HEK293 (cell line): Measurements from ENCODE around the gene PFDN6.

Experiments used
- CTCF ChIA-PET: fragments of 350-600 bp; formaldehyde crosslinking; extraction: SDS; loops from one replicate; lab custom pipeline; 2021; ENCODE audit warnings: antibody characterized with exemption; lab: Yijun Ruan, JAX
- POLR2A ChIA-PET: fragments of 300-600 bp; formaldehyde crosslinking; extraction: SDS; loops from one replicate; lab custom pipeline; 2020; ENCODE audit warnings: antibody characterized with exemption, inconsistent platforms; lab: Yijun Ruan, JAX
- H3K27ac ChIP-seq: fragments of 200-500 bp; sonication (Bioruptor generic); 2 replicates; pipeline ENCODE4 v1.5.1; 2014; ENCODE audit warnings: low read depth, low read length, control low read depth, inconsistent platforms; ENCODE audit errors: extremely low read depth
- H3K36me3 ChIP-seq, 2 experiments: fragments of 200-500 bp in 1 of 2; sonication (Bioruptor generic) in 1 of 2; 1 replicate in 1 of 2; 2 replicates in 1 of 2; pipeline ENCODE4 v1.5.1; 2014 to 2017; ENCODE audit warnings: inconsistent platforms in 2 of 2, low read length in 2 of 2; ENCODE audit not compliant: control insufficient read depth in 2 of 2, insufficient read depth in 1 of 2
- H3K4me1 ChIP-seq: fragments of 200-500 bp; sonication (Bioruptor generic); 2 replicates; pipeline ENCODE4 v1.5.1; 2014; ENCODE audit warnings: mild to moderate bottlenecking, low read length, inconsistent platforms; ENCODE audit not compliant: control insufficient read depth, insufficient read depth
- H3K4me3 ChIP-seq: 2 replicates; pipeline ENCODE4 v1.5.1; 2011; ENCODE audit warnings: low read depth, mild to moderate bottlenecking, control low read depth, low read length, moderate library complexity
- H3K9me3 ChIP-seq: fragments of 200-500 bp; sonication (Bioruptor generic); 2 replicates; pipeline ENCODE4 v1.5.1; 2014; ENCODE audit warnings: low read depth, low read length, inconsistent platforms; ENCODE audit not compliant: control insufficient read depth, insufficient read depth
- AEBP2 ChIP-seq: fragments of 450-650 bp; formaldehyde crosslinking; IDR thresholded peaks from 2 replicates; pipeline ENCODE4 v1.5.1; 2016; ENCODE audit warnings: missing biosample characterization, missing genetic modification characterization, borderline replicate concordance
- KLF9 ChIP-seq: fragments of 450-650 bp; formaldehyde crosslinking; IDR thresholded peaks from 2 replicates; pipeline ENCODE4 v1.5.1; 2016; ENCODE audit warnings: missing biosample characterization, missing genetic modification characterization, low read depth
- REST ChIP-seq: fragments of 450-650 bp; formaldehyde crosslinking; IDR thresholded peaks from 2 replicates; pipeline ENCODE4 v1.5.1; 2016; ENCODE audit warnings: missing biosample characterization, missing genetic modification characterization
- SCRT1 ChIP-seq: fragments of 450-650 bp; formaldehyde crosslinking; IDR thresholded peaks from 2 replicates; pipeline ENCODE4 v1.5.1; 2016; ENCODE audit warnings: missing biosample characterization, missing genetic modification characterization, borderline replicate concordance
- SP7 ChIP-seq: fragments of 450-650 bp; formaldehyde crosslinking; IDR thresholded peaks from 2 replicates; pipeline ENCODE4 v1.5.1; 2016; ENCODE audit warnings: missing biosample characterization, missing genetic modification characterization
- ZEB2 ChIP-seq: fragments of 450-650 bp; formaldehyde crosslinking; IDR thresholded peaks from 2 replicates; pipeline ENCODE4 v1.5.1; 2016; ENCODE audit warnings: missing biosample characterization, missing genetic modification characterization
- ZNF169 ChIP-seq: fragments of 450-650 bp; formaldehyde crosslinking; IDR thresholded peaks from 2 replicates; pipeline ENCODE4 v1.5.1; 2016; ENCODE audit warnings: missing biosample characterization, missing genetic modification characterization
- ZNF24 ChIP-seq: fragments of 450-650 bp; formaldehyde crosslinking; IDR thresholded peaks from 2 replicates; pipeline ENCODE4 v1.5.1; 2016; ENCODE audit warnings: missing biosample characterization, missing genetic modification characterization
- ZNF280D ChIP-seq: fragments of 450-650 bp; formaldehyde crosslinking; IDR thresholded peaks from 2 replicates; pipeline ENCODE4 v1.5.1; 2016; ENCODE audit warnings: missing biosample characterization, missing genetic modification characterization
- ZNF529 ChIP-seq: fragments of 450-650 bp; formaldehyde crosslinking; IDR thresholded peaks from 2 replicates; pipeline ENCODE4 v1.5.1; 2017; ENCODE audit warnings: missing genetic modification characterization, missing biosample characterization; ENCODE audit not compliant: insufficient replicate concordance
- ZNF585B ChIP-seq: fragments of 450-650 bp; formaldehyde crosslinking; IDR thresholded peaks from 2 replicates; pipeline ENCODE4 v1.5.1; 2016; ENCODE audit warnings: missing biosample characterization, missing genetic modification characterization
- ZNF624 ChIP-seq: fragments of 450-650 bp; formaldehyde crosslinking; IDR thresholded peaks from 2 replicates; pipeline ENCODE4 v1.5.1; 2017; ENCODE audit warnings: missing biosample characterization, missing genetic modification characterization
- ZNF658 ChIP-seq: fragments of 450-650 bp; formaldehyde crosslinking; IDR thresholded peaks from 2 replicates; pipeline ENCODE4; 2016; ENCODE audit warnings: missing biosample characterization, missing genetic modification characterization
- ZNF704 ChIP-seq: fragments of 450-650 bp; formaldehyde crosslinking; IDR thresholded peaks from 2 replicates; pipeline ENCODE4 v1.5.1; 2016; ENCODE audit warnings: missing biosample characterization, missing genetic modification characterization
- ZNF747 ChIP-seq: fragments of 450-650 bp; formaldehyde crosslinking; IDR thresholded peaks from 2 replicates; pipeline ENCODE4 v1.5.1; 2016; ENCODE audit warnings: missing biosample characterization, missing genetic modification characterization
- ZNF768 ChIP-seq: fragments of 450-650 bp; formaldehyde crosslinking; IDR thresholded peaks from 2 replicates; pipeline ENCODE4 v1.5.1; 2018; ENCODE audit warnings: missing biosample characterization, mild to moderate bottlenecking, missing genetic modification characterization

The PFDN6 gene

GRCh38 chr6:33273129-33273923 lies 16.1 kb upstream of the PFDN6 start:
- H3K4me1 ChIP-seq: peaks cover 27% of the 10 kb centered on the region
- peak overlapping the region; percentile 77 for H3K4me3 ChIP-seq
- H3K9me3 ChIP-seq: no peaks in the 10 kb centered on the region
- no peak for TF ChIP-seq ZNF747
- no peak for TF ChIP-seq ZNF169 (tag by site-specific recombination)
- no peak for TF ChIP-seq SCRT1 (tag by site-specific recombination)
- no peak for TF ChIP-seq ZNF658 (tag by site-specific recombination)
- TF ChIP-seq KLF9 (tag by site-specific recombination): 0 out of 2 replicates have a peak, but pooled peaks have one; percentile 24
- no peak for TF ChIP-seq AEBP2 (tag by site-specific recombination)
- no peak for TF ChIP-seq ZNF768 (tag by site-specific recombination)
- no peak for TF ChIP-seq ZEB2 (tag by site-specific recombination)
- TF ChIP-seq ZNF624 (tag by site-specific recombination): no peak
- TF ChIP-seq REST: no peak
- TF ChIP-seq ZNF585B: no peak
- no peak for TF ChIP-seq ZNF529 (tag by site-specific recombination)
- no peak for TF ChIP-seq ZNF704 (tag by site-specific recombination)
- TF ChIP-seq ZNF24 (tag by site-specific recombination): no peak
- no peak for TF ChIP-seq ZNF280D (tag by site-specific recombination)
- TF ChIP-seq SP7 (tag by site-specific recombination): peak; percentile 52; the same call in 1 of the 2 replicates
- POLR2A ChIA-PET: interaction anchor here (0.6 to 3.1 kb wide), 6 partner anchors 17 to 124 kb away, joined by 4 to 65 read pairs (median 16); partner anchors contain the start of genes PFDN6, RGL2, TAPBP and WDR46
- peak overlapping the region; percentile 99 for H3K27ac ChIP-seq
- peaks cover 23 to 71% of the 10 kb centered on the region in 2 experiments for H3K36me3 ChIP-seq
- CTCF ChIA-PET: interaction anchor here (2.8 kb wide), 1 partner anchor 23 kb away, joined by 8 read pairs; no protein-coding TSS in a partner anchor
